ENCODE data around the gene AGL.

The AGL gene

GRCh38 chr1:99860703-99861102, 10.5 kb downstream of the AGL start:
- TF ChIP-seq CTCF (IDR thresholded peaks at IDR 0.05; ENCODE audit: extremely low read depth, insufficient read depth, missing control alignments): no peak
- no peak for DNase-seq (ENCODE audit: low spot score)

GRCh38 chr1:99867682-99868081, 17.5 kb downstream of the AGL start:
- in situ Hi-C loops (cut with MboI; ENCODE audit: low pct_unique_long_range_greater_than_20kb, low sequenced_read_pairs, unreplicated experiment): no loop called here
- DNase-seq (ENCODE audit: low spot score): no peak
- no peak for TF ChIP-seq CTCF (IDR thresholded peaks at IDR 0.05; ENCODE audit: extremely low read depth, insufficient read depth, missing control alignments)

More at GRCh38 chr1:99860703-99861102, 10.5 kb downstream of the AGL start:
- in situ Hi-C loops (cut with MboI; ENCODE audit: low pct_unique_long_range_greater_than_20kb, low sequenced_read_pairs, unreplicated experiment): no loop called here

- in situ Hi-C loops (cut with MboI; ENCODE audit: low pct_unique_long_range_greater_than_20kb, low sequenced_read_pairs, unreplicated experiment): no loop called here
- DNase-seq (ENCODE audit: low spot score): no peak
- TF ChIP-seq CTCF (IDR thresholded peaks at IDR 0.05; ENCODE audit: extremely low read depth, insufficient read depth, missing control alignments): no peak
These were observed 19.1 kb downstream of the AGL start for GRCh38 chr1:99869304-99869703.

- in situ Hi-C loops (cut with MboI; ENCODE audit: low pct_unique_long_range_greater_than_20kb, low sequenced_read_pairs, unreplicated experiment): no loop called here
- no peak for TF ChIP-seq CTCF (IDR thresholded peaks at IDR 0.05; ENCODE audit: extremely low read depth, insufficient read depth, missing control alignments)
- no peak for DNase-seq (ENCODE audit: low spot score)
These were observed 19.6 kb downstream of the AGL start for GRCh38 chr1:99869723-99870122.

GRCh38 chr1:99872063-99872462, 21.9 kb downstream of the AGL start:
- DNase-seq (ENCODE audit: low spot score): no peak
- in situ Hi-C loops (cut with MboI; ENCODE audit: low pct_unique_long_range_greater_than_20kb, low sequenced_read_pairs, unreplicated experiment): no loop called here
- TF ChIP-seq CTCF (IDR thresholded peaks at IDR 0.05; ENCODE audit: extremely low read depth, insufficient read depth, missing control alignments): no peak

GRCh38 chr1:99877568-99877967, 27.4 kb downstream of the AGL start:
- TF ChIP-seq CTCF (IDR thresholded peaks at IDR 0.05; ENCODE audit: extremely low read depth, insufficient read depth, missing control alignments): no peak
- in situ Hi-C loops (cut with MboI; ENCODE audit: low pct_unique_long_range_greater_than_20kb, low sequenced_read_pairs, unreplicated experiment): no loop called here
- DNase-seq (ENCODE audit: low spot score): no peak

GRCh38 chr1:99886179-99886578, 36.0 kb downstream of the AGL start:
- TF ChIP-seq CTCF (IDR thresholded peaks at IDR 0.05; ENCODE audit: extremely low read depth, insufficient read depth, missing control alignments): no peak
- in situ Hi-C loops (cut with MboI; ENCODE audit: low pct_unique_long_range_greater_than_20kb, low sequenced_read_pairs, unreplicated experiment): no loop called here
- DNase-seq (ENCODE audit: low spot score): no peak
